ENCODE results near the gene C2orf72. TPM values are rescaled to one million over a fixed set of nuclear protein-coding genes. Genes with fewer than 3 reads are reported as not detected.
"Not testable (repeated sequence)": the region's sequence is repeated elsewhere in the genome, so short reads cannot be mapped to it uniquely, and the experiment has no call there.

The C2orf72 gene
- total RNA-seq, 1 donor from 2014 or later: 0.25 TPM

- no peaks in the 10 kb centered on the region for H3K4me1 ChIP-seq
- no peak overlapping the region for H3K4me3 ChIP-seq
- DNase-seq (ENCODE audit: extremely low spot score in 2 of 2): no peak
- no peak overlapping the region for H3K27ac ChIP-seq
- intact Hi-C loops (cut with DNase I): no loop called here
- H3K9me3 ChIP-seq: no peaks in the 10 kb centered on the region
- TF ChIP-seq CTCF (IDR thresholded peaks at IDR 0.05) (no peak), POLR2A (IDR thresholded peaks at IDR 0.05) (no peak), POLR2AphosphoS5 (IDR thresholded peaks at IDR 0.05; ENCODE audit: insufficient read depth in 1 of 2, low read depth in 1 of 2) (no peak)
- H3K36me3 ChIP-seq: no peaks in the 10 kb centered on the region
- no peaks in the 10 kb centered on the region for H3K27me3 ChIP-seq
Measured at GRCh38 chr2:231001036-231001435, 36.3 kb upstream of the C2orf72 start.

- no peaks in the 10 kb centered on the region for H3K27me3 ChIP-seq
- TF ChIP-seq POLR2AphosphoS5 (IDR thresholded peaks at IDR 0.05; ENCODE audit: insufficient read depth in 1 of 2, low read depth in 1 of 2): no peak
- no peak for TF ChIP-seq CTCF (IDR thresholded peaks at IDR 0.05)
- TF ChIP-seq POLR2A (IDR thresholded peaks at IDR 0.05): no peak
- H3K4me1 ChIP-seq: no peaks in the 10 kb centered on the region
- no peaks in the 10 kb centered on the region for H3K9me3 ChIP-seq
- intact Hi-C loops (cut with DNase I): no loop called here
- no peaks in the 10 kb centered on the region for H3K36me3 ChIP-seq
- DNase-seq (ENCODE audit: extremely low spot score in 2 of 2): no peak
- H3K27ac ChIP-seq: no peak overlapping the region
- H3K4me3 ChIP-seq: no peak overlapping the region
Measured at GRCh38 chr2:231001921-231002320, 35.4 kb upstream of the C2orf72 start.

- Histone ChIP-seq H3K27ac (no peak overlapping the region), H3K27me3 (no peaks in the 10 kb centered on the region), H3K36me3 (no peaks in the 10 kb centered on the region), H3K9me3 (no peaks in the 10 kb centered on the region), H3K4me1 (no peaks in the 10 kb centered on the region), H3K4me3 (no peak overlapping the region)
- intact Hi-C loops (cut with DNase I): no loop called here
- DNase-seq (ENCODE audit: extremely low spot score in 2 of 2): no peak
- TF ChIP-seq CTCF (IDR thresholded peaks at IDR 0.05) (no peak), POLR2A (IDR thresholded peaks at IDR 0.05) (no peak), POLR2AphosphoS5 (IDR thresholded peaks at IDR 0.05; ENCODE audit: insufficient read depth in 1 of 2, low read depth in 1 of 2) (no peak)
Measured at GRCh38 chr2:231002641-231003040, 34.7 kb upstream of the C2orf72 start.

- DNase-seq (ENCODE audit: extremely low spot score in 2 of 2): no peak
- Histone ChIP-seq H3K4me1 (no peaks in the 10 kb centered on the region), H3K36me3 (no peaks in the 10 kb centered on the region), H3K9me3 (no peaks in the 10 kb centered on the region), H3K27me3 (no peaks in the 10 kb centered on the region), H3K4me3 (no peak overlapping the region), H3K27ac (no peak overlapping the region)
- TF ChIP-seq POLR2AphosphoS5 (IDR thresholded peaks at IDR 0.05; ENCODE audit: insufficient read depth in 1 of 2, low read depth in 1 of 2) (no peak), CTCF (IDR thresholded peaks at IDR 0.05) (no peak), POLR2A (IDR thresholded peaks at IDR 0.05) (no peak)
- intact Hi-C loops (cut with DNase I): no loop called here
Measured at GRCh38 chr2:231003186-231003585, 34.1 kb upstream of the C2orf72 start.

GRCh38 chr2:231004930-231005329 is 32.4 kb upstream of the C2orf72 start:
- H3K9me3 ChIP-seq; DNase-seq (ENCODE audit: extremely low spot score in 2 of 2); intact Hi-C loops (cut with DNase I); H3K4me3 ChIP-seq; H3K27me3 ChIP-seq; H3K27ac ChIP-seq; H3K36me3 ChIP-seq; H3K4me1 ChIP-seq: not testable (repeated sequence)

Data from vagina (tissue), 2 donors.